Fibroblast of villous mesenchyme (primary cell): ENCODE data around the gene CLMN. TPM values are rescaled to one million over a fixed set of nuclear protein-coding genes. Genes with fewer than 3 reads are reported as not detected.

ENCODE experiments used
- DNase-seq: peaks from one replicate; pipeline ENCODE4 v3.0.0-alpha.2; 2010; ENCODE audit warnings: low read depth
- H3K4me3 ChIP-seq: 2 replicates; pipeline ENCODE4 v1.5.1; 2011; ENCODE audit warnings: low read depth, mild to moderate bottlenecking, low read length
- total RNA-seq: library from RNA; depleted of rRNA; stranded (reverse); fragments of >200 nt; gene quantifications from 2 replicates; pipeline ENCODE4 v1.2.3, GENCODE V29; 2012
- TF ChIP-seq, protein P1 (sequence below): IDR thresholded peaks from 2 replicates; pipeline ENCODE4 v1.5.1; 2012; ENCODE audit warnings: low read depth, mild to moderate bottlenecking, low read length; ENCODE audit not compliant: insufficient read depth

CLMN gene
- total RNA-seq, 1 donor = 0.43 TPM

DNA sequence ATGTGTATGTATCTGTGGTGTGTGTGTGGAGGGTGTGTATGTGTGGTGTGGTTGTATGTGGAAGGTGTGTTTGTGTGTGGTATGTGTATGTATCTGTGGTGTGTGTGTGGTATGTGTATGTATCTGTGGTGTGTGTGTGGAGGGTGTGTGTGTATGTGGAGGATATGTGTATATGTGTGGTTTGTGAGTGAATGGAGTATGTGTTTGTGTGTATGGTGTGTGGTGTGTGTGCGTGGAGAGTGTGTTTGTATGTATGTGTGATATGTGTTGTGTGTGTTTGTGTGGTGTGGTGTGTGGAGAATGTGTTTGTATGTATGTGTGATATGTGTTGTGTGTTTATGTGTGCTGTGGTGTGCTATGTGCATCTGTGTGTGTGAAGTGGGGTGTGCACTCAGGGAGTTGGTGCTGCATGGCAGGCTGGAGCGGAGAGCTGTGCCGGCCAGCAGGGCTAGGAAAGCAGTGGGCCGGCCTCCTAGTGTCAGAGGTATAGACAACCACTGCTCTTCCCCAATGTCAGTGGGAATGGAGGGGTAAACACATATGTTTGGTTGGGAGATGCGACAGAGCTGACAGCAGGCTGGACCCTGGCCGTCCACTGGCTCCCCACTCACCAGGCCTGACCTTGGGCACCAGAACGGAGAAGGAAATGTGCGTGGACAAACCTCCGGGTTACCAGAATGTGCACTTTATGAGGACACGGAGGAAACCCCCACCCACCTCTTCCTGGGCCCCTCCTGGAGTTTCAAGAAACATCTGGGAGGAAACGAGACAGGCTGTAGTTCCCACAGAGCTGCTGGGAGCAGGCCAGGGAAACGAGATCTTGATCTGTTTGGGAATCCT is 60.7 kb downstream of the CLMN start:
- H3K4me3 ChIP-seq = no peak overlapping the region
- no peak for DNase-seq
- TF ChIP-seq, protein P1, sequence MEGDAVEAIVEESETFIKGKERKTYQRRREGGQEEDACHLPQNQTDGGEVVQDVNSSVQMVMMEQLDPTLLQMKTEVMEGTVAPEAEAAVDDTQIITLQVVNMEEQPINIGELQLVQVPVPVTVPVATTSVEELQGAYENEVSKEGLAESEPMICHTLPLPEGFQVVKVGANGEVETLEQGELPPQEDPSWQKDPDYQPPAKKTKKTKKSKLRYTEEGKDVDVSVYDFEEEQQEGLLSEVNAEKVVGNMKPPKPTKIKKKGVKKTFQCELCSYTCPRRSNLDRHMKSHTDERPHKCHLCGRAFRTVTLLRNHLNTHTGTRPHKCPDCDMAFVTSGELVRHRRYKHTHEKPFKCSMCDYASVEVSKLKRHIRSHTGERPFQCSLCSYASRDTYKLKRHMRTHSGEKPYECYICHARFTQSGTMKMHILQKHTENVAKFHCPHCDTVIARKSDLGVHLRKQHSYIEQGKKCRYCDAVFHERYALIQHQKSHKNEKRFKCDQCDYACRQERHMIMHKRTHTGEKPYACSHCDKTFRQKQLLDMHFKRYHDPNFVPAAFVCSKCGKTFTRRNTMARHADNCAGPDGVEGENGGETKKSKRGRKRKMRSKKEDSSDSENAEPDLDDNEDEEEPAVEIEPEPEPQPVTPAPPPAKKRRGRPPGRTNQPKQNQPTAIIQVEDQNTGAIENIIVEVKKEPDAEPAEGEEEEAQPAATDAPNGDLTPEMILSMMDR = no peak

DNA sequence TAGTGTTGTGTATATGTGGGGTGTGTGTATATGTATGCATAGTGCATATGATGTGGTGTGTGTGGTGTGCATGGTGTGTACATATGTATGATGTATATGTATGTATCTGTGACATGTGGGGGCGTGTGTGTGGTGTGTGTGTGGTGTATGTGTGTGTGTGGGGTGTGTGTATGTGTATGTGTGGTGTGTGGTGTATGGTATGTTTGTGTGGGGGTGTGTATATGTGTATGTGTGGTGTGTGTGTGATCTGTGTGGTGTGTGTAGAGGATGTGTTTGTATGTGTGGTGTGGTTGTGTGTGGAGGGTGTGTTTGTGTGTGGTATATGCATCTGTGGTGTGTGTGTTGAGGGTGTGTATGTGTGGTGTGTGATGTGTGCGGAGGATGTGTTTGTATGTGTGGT is 61.6 kb downstream of the CLMN start:
- no peak for DNase-seq
- H3K4me3 ChIP-seq = no peak overlapping the region
- TF ChIP-seq, protein P1 = no peak

DNA sequence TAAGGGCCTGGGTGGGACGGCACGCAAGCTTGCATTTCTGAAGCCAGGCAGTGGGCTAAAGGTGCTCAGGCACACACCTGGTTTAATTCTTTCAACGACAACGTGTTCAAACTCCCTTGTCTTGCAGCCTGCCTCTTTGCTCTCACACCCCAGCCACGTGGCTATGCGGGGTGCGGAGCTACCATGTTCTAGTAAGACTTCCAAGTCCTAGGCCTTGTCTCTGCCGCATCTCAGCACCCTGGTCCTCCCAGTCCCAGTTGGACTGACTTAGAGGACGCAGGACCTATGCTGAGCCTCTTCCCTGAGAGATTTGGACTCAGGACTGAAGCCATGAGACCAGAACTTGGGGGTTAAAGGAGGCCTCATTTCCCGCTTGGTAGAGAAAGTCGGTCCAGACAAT is 62.2 kb downstream of the CLMN start:
- TF ChIP-seq, protein P1 = no peak

DNA sequence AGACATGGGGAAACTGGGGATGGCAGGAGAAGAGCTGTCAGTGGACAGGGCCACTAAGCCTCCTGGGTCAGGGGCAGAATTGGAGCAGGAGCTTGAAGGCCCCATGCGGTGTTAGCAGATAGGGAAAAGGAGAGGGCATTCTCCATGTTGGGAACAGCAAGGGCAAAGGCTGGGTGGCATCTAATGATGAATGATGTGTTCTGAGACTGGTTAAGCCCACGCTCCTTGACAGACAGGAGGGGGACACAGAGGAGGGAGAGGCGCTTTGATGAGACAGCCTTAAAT is 63.0 kb downstream of the CLMN start:
- TF ChIP-seq, protein P1 = no peak
- H3K4me3 ChIP-seq = no peak overlapping the region
- no peak for DNase-seq

More for the DNA sequence above, 62.2 kb downstream of the CLMN start:
- DNase-seq = no peak
- H3K4me3 ChIP-seq = no peak overlapping the region

DNA sequence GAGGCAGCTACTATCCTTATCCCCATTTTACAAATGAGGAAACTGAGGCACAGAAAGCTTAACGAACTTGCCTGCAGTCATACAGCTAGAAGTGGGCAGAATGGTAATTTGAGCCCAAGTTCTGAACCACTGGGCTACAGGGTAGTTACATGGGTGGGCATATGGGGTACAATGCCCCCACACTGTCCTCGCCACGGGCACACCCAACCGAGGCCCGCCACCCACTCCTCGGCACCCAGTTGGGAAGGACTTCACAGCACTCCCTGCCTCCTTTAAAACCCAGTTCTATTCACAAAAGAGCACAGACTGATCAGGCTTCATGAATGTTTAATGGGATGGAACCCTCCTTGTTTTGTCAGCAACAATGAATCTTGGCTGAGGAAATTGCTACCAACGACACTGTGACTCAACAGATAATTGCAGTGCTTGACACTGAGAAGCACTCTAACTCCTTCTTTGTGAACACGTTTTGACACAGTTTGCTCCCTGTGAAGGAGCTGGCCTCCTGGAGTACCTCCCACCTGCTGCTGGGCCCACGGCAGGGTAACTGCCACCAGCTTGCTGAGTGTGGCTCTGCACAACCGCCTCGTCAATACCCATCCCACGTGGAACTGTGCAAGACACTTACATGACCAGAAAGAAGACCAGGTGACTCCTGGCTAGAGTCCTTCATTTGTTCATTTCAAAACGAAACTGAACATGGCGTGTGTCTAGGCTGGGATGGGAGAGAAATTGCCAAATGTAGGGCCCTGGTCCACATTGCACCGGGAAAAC is 63.5 kb downstream of the CLMN start:
- TF ChIP-seq, protein P1 = no peak
- no peak for DNase-seq
- H3K4me3 ChIP-seq = no peak overlapping the region

DNA sequence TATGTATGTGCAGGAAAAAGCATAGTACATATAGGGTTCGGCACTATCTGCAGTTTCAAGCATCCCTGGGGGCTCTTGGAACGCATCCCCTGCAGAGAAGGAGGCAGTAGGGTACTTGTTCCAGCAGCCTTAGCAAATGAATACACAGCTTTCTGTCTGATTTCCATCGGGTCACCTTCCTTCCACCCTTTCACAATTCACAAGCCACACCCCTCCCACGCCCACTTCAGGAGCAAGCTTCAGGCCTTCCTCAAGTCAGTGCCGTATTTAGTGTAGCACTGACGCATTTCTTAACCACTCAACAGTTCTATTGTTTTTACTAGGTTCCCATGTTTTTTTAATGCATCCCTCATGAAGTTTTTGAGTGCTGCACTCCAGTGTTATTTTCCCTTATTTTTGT is 64.2 kb downstream of the CLMN start:
- no peak for DNase-seq
- TF ChIP-seq, protein P1 = no peak
- H3K4me3 ChIP-seq = no peak overlapping the region
